OCI-M2 (cell line): ENCODE measurements around the gene TRIM2.

Source experiments
- DNase-seq: peaks from one replicate; lab custom pipeline; 2025; ENCODE audit not compliant: unreplicated experiment; lab: John Stamatoyannopoulos, UW

The TRIM2 gene

DNA sequence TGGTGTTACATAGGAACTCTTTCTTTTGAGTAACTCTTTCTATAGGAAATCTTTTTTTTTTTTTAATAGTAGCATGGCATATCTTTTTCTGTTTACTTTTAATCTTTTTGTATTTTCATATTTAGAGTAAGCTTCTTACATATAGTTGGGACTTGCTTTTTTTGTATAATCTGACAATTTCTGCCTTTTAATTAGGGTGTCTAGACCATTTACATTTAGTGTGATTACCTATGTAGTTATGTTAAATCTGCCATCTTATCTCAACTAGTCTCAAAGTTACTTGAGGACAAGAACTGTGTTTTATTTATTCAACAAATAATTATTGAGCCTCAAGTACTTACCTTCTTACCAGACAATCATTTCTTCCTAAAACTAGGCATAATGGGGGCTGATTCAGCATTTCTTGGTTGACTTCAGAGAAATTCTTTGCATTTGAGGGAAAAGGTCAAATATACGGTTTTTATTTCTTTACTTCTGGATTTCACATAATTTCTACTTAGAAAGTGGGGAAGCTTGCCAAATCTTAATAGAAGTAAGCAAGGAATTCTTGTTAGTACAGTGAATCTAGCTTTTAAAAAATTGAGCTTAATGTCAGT lies 168.8 kb downstream of the TRIM2 start:
- no peak for DNase-seq

DNA sequence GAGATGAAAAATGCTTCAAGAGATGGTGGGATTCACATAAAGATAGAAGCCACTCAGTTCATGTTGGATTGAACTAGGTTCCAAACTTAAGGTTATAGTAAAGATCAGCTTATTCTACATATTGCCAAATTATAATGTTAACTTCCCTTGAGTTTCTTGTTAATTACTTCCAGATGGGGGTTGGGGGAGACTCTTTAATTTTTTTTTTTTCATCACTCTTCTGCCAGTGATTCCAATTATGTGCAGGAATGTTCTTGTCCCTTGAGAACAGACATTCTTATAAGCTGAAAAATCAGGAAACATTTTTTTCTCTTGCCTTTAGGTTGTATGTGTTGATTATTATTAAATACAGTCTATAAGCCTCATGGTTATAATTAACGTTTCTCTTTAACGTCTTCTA lies 170.2 kb downstream of the TRIM2 start:
- no peak for DNase-seq

DNA sequence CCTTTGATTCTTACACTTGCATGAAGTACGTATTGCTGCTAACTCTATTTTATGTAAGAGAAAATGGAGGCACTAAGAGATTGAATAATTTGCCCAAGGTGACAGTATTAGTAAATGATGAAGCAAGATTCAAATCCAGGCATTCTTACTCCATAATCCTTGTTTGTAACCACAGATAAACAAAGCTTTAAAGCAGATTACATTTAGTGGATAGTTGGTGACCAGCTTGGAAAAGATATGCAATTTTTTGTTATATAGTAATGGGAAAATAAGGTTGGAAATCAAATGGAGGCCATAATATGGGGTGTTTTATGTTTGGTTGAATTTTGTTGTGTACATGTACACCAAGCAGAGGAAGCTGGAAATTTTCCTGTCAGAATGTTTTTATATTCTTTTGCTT lies 171.1 kb downstream of the TRIM2 start:
- DNase-seq = no peak

DNA sequence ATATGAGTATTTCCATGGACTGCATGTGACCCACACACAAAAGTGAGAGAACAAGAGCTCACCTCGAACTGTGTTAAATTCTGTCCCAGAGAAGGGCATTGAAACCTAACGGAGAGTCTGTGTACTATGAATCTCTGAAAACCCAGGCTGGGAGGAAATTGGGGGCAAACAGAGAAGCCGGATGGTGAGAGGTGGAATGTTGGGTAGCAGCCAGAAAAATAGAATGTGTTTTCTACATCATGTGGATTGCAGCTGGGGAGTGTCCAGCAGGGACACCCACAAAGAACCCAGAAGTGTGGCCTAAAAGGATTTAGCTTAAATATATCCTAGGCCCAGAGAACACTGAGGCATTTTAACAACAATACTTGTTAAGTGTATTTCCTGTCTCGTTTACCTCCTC lies 178.9 kb downstream of the TRIM2 start:
- no peak for DNase-seq

DNA sequence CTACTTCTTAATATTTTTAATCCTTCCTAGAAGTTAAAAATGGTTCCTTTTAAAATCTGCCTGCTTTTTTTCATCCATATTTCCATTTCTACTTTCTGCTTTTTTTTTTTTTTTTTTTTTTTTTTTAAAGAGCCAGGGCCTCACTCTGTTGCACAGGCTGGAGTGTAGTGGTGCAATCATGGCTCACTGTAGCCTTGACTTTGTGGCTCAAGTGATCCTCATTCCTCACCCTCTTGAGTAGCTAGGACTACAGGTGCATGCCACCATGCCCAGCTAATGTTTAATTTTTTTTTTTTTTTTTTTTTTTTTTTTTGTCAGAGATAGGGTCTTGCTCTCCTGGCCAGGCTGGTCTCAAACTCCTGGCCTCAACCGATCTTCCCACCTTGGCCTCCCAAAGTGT lies 179.9 kb downstream of the TRIM2 start:
- DNase-seq = no peak

DNA sequence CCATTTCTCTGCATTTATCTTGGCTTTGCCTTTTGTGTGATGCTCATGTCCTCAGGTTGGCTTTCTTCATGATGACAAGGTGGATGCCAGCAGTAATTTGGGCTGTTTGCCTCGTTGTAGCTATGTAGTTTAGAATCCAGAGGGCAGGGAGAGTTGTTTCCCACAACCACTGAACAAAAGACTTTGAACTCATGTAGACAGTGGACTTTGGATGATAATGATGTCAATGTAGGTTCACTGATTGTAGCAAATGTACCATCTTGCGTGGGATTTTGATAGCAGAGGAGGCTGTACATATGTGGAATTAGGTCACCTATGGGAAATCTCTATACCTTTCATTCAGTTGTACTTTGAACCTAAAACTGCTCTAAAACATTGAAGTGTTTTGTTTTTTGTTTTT lies 181.5 kb downstream of the TRIM2 start:
- no peak for DNase-seq

DNA sequence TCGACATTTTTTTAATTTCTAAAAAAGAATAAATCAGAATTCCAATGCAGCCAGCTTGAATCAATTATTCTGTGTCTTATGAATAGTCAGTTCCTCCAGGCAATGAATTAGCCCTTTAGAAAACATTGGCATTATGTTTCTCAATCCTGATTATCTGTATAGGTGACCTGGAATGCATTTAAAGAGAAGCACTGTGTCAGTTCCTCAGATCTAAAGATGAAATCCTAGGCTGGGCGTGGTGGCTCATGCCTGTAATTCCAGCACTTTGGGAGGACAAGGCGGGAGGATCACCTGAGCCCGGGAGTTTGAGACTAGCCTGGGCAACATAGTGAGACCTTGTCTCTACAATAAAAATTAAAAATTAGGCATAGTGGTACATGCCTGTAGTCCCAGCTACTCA lies 183.7 kb downstream of the TRIM2 start:
- no peak for DNase-seq
